ENCODE measurements around the gene GPR65.
A peak's percentile ranks its signal among the peaks of the same experiment; 100 is the strongest.

Gene GPR65

GRCh38 chr14:88005050-88005481 lies at the start of gene GPR65:
Gene GPR65, plus strand, starts transcription at chr14:88005135. Its CDS starts 5,713 bp downstream, at chr14:88010848.
- DNase-seq, result peak; percentile 76

- peak; percentile 20 for DNase-seq
These were observed 49.4 kb upstream of the GPR65 start for GRCh38 chr14:87955501-87955900.

- DNase-seq, result no peak
These were observed 44.7 kb upstream of the GPR65 start for GRCh38 chr14:87960013-87960787.

- DNase-seq, result peak; percentile 19
These were observed 43.7 kb upstream of the GPR65 start for GRCh38 chr14:87961246-87961645.

GRCh38 chr14:87966816-87967215 lies 38.1 kb upstream of the GPR65 start:
- DNase-seq, result no peak

GRCh38 chr14:87967496-87967895 lies 37.4 kb upstream of the GPR65 start:
- DNase-seq, result no peak

GRCh38 chr14:87971010-87971409 lies 33.9 kb upstream of the GPR65 start:
- DNase-seq, result no peak

GRCh38 chr14:87975636-87976035 lies 29.3 kb upstream of the GPR65 start:
- no peak for DNase-seq

GRCh38 chr14:87979689-87980088 lies 25.2 kb upstream of the GPR65 start:
- DNase-seq, result no peak

GRCh38 chr14:87989221-87989955 lies 15.5 kb upstream of the GPR65 start:
- no peak for DNase-seq

GRCh38 chr14:87989956-87990299 lies 15.0 kb upstream of the GPR65 start:
- DNase-seq, result no peak

- DNase-seq, result peak; percentile 34
These were observed 14.3 kb upstream of the GPR65 start for GRCh38 chr14:87990682-87991081.

GRCh38 chr14:87992346-87992717 lies 12.6 kb upstream of the GPR65 start:
- DNase-seq, result peak; percentile 25

GRCh38 chr14:87992718-87993628 lies 12.0 kb upstream of the GPR65 start, which contains the start of gene GALC:
Gene GALC, minus strand, starts transcription at chr14:87993182. Its CDS starts 18 bp downstream, at chr14:87993164.
- DNase-seq, result peak; percentile 96

GRCh38 chr14:87994974-87995373 lies 10.0 kb upstream of the GPR65 start:
- DNase-seq, result peak; percentile 53

GRCh38 chr14:87995500-87996290 lies 9.2 kb upstream of the GPR65 start:
- DNase-seq, result no peak

- DNase-seq, result no peak
These were observed 8.7 kb upstream of the GPR65 start for GRCh38 chr14:87996291-87996592.

GRCh38 chr14:87998482-87998881 lies 6.5 kb upstream of the GPR65 start:
- no peak for DNase-seq

GRCh38 chr14:87999277-87999676 lies 5.7 kb upstream of the GPR65 start:
- peak; percentile 69 for DNase-seq

- DNase-seq, result peak; percentile 69
These were observed 2.4 kb upstream of the GPR65 start for GRCh38 chr14:88002421-88003075.

- peak; percentile 38 for DNase-seq
These were observed 1.5 kb upstream of the GPR65 start for GRCh38 chr14:88003425-88003824.

- DNase-seq, result no peak
These were observed 364 bp upstream of the GPR65 start for GRCh38 chr14:88004506-88005036.
